T-cell (primary cell): Measurements from ENCODE around the gene ZNF365. TPM values are rescaled to one million over a fixed set of nuclear protein-coding genes. Genes with fewer than 3 reads are reported as not detected.
A peak's percentile ranks its signal among the peaks of the same experiment; 100 is the strongest.

Experiments
- ATAC-seq, 4 experiments: fragments of 200-7000 bp in 3 of 4; fragments of 150-1000 bp in 1 of 4; cut with Tn5 transposase; replicated peaks in 1 of 4; 1 replicate in 3 of 4; 2 replicates in 1 of 4; pipeline ENCODE4 v1.10.0; 2021; ENCODE audit warnings: moderate library complexity in 3 of 4, mild to moderate bottlenecking in 2 of 4, moderate number of reproducible peaks in 1 of 4
- CTCF ChIA-PET, 2 donors: fragments of 300-600 bp; sonication (Branson Sonifier 250); formaldehyde crosslinking; loops; one replicate each; lab custom pipeline; 2022; ENCODE audit warnings: antibody characterized with exemption in 2 of 2; lab: Charles Lee
- POLR2A ChIA-PET, 2 donors: fragments of 300-600 bp; sonication (Branson Sonifier 250); formaldehyde crosslinking; loops; one replicate each; lab custom pipeline; 2022; ENCODE audit warnings: antibody characterized with exemption in 2 of 2; lab: Charles Lee
- DNase-seq, 35 experiments: peaks; one replicate each; pipeline versions ENCODE4 v3.0.0 to v3.0.0-alpha.2; 2013 to 2023
- H3K27ac ChIP-seq: one replicate; pipeline ENCODE4 v1.5.1; 2013; ENCODE audit warnings: low read length
- H3K27me3 ChIP-seq, 2 experiments: replicated peaks in 1 of 2; 1 replicate in 1 of 2; 2 replicates in 1 of 2; pipeline versions ENCODE4 v1.6.1 to v1.7.0; 2013; ENCODE audit warnings: low read length in 1 of 2, mixed read lengths in 1 of 2; ENCODE audit not compliant: control insufficient read depth in 2 of 2, insufficient read depth in 2 of 2; ENCODE audit errors: extremely low read depth in 1 of 2
- H3K36me3 ChIP-seq, 2 donors: 1 replicate in 1 of 2; 2 replicates in 1 of 2; pipeline versions ENCODE4 v1.6.1 to v1.7.0; 2013; ENCODE audit warnings: low read length in 1 of 2; ENCODE audit not compliant: control insufficient read depth in 2 of 2, insufficient read depth in 1 of 2; ENCODE audit errors: extremely low read depth in 1 of 2
- H3K4me1 ChIP-seq, 2 experiments: 1 replicate in 1 of 2; 2 replicates in 1 of 2; pipeline versions ENCODE4 v1.6.1 to v1.7.0; 2013; ENCODE audit warnings: low read length in 2 of 2, mixed read lengths in 1 of 2; ENCODE audit not compliant: insufficient read depth in 2 of 2, control insufficient read depth in 1 of 2; ENCODE audit errors: extremely low read depth in 1 of 2
- H3K4me3 ChIP-seq, 2 donors: 1 replicate in 1 of 2; 2 replicates in 1 of 2; pipeline versions ENCODE4 v1.5.1 to v1.7.0; 2013; ENCODE audit warnings: mild to moderate bottlenecking in 2 of 2, low read length in 1 of 2, moderate library complexity in 1 of 2; ENCODE audit not compliant: control insufficient read depth in 1 of 2; ENCODE audit errors: extremely low read depth in 1 of 2
- H3K9me3 ChIP-seq: 2 replicates; pipeline ENCODE4 v1.7.0; 2013
- H3K27ac Mint-ChIP-seq, 2 donors: one replicate each; pipeline ENCODE4 v1.8.0; 2020 to 2021; ENCODE audit warnings: mild to moderate bottlenecking in 2 of 2, mixed read lengths in 2 of 2
- H3K27me3 Mint-ChIP-seq, 2 donors: one replicate each; pipeline ENCODE4 v1.8.0; 2021 to 2022; ENCODE audit warnings: mixed read lengths in 2 of 2
- H3K36me3 Mint-ChIP-seq: one replicate; pipeline ENCODE4 v1.8.0; 2021; ENCODE audit warnings: mixed read lengths
- H3K4me1 Mint-ChIP-seq, 3 donors: one replicate each; pipeline ENCODE4 v1.8.0; 2020 to 2022; ENCODE audit warnings: mixed read lengths in 3 of 3, mild to moderate bottlenecking in 1 of 3
- H3K4me3 Mint-ChIP-seq, 3 donors: one replicate each; pipeline ENCODE4 v1.8.0; 2020 to 2022; ENCODE audit warnings: mild to moderate bottlenecking in 3 of 3, mixed read lengths in 3 of 3, moderate library complexity in 3 of 3
- H3K9me3 Mint-ChIP-seq, 3 donors: one replicate each; pipeline ENCODE4 v1.8.0; 2020 to 2022; ENCODE audit warnings: mixed read lengths in 3 of 3
- WGBS: methylation state at CpG from one replicate; pipeline ENCODE4 v1.1.5; 2013; ENCODE audit warnings: missing lambda C conversion rate; ENCODE audit not compliant: insufficient coverage; 5-methylcytosine and 5-hydroxymethylcytosine counted together
- total RNA-seq, 35 experiments: library from RNA in 6 of 35; stranded (reverse) in 6 of 35; fragments of 120-200 nt in 1 of 35; gene quantifications; one replicate each; pipeline versions ENCODE4 v1.2.1 to v1.2.4 and lab custom pipeline; 2013 to 2026

The ZNF365 gene, protein sequence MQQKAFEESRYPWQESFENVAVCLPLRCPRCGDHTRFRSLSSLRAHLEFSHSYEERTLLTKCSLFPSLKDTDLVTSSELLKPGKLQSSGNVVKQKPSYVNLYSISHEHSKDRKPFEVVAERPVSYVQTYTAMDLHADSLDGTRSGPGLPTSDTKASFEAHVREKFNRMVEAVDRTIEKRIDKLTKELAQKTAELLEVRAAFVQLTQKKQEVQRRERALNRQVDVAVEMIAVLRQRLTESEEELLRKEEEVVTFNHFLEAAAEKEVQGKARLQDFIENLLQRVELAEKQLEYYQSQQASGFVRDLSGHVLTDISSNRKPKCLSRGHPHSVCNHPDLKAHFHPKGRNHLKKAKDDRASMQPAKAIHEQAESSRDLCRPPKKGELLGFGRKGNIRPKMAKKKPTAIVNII
- total RNA-seq (1 to 10 TPM; 2.0 to 7.9 (median 2.3) TPM), total RNA-seq (lab: John Stamatoyannopoulos, UW) (1.7 to 7.0 (median 3.3) reads per million in 29 experiments)
- 4.2 TPM for total RNA-seq (2013)

DNA sequence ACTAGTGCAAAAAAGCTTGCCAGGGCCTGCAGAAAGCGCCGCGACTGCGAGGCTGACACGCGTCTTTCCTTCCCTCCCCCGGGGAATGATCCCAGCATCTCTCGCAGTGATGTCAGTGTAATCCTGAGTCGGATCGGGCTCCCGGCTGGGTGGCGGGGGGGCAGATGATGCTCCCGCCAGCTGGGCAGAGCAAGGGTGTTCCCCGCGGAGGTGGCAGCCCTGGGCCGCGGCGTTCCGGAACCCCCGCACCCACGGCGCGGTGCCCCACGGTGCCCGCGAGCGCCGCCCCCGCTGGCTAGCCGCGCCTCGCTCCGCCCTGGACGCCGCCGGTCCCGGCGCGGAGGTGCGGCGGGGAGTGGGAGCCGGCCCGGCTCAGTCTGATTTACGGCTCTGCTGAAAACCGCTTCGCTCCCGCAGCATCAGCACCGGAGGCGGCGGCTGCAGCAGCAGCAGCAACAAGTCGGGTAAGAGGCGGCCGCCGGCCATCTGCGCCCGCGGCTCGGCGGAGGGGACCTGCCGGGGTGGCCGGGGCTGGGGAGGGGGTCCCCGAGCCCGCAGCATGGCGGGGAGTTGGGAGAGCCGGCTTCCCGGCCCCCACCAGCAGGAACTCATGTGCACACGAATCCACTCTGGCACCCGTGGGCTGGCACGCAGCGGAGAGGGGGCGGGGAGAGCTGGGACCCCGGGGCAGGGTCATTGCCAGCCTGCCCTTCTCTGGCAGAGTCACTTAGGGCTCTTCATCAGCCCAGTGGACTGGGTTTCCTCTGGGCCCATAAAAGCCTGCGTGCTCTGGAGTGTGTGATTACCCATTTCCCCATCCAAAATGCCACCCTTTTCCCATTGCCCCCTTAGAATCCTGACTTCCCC is at the start of gene ZNF365:
ZNF365 (plus strand) TSS at position 375 of the 867 bp plus-strand sequence. CDS start 1,825 bp downstream, outside the sequence.
- Mint-ChIP-seq H3K4me1 (peaks cover 4 to 36% (median 20%) of the 10 kb centered on the region in 3 donors), H3K36me3 (no peaks in the 10 kb centered on the region), H3K4me3 (peak within 1 kb of the TSS; percentile 74 to 84 (median 78)), H3K9me3 (no peaks in the 10 kb centered on the region), H3K27me3 (peaks cover 11 to 12% of the 10 kb centered on the region in 2 donors), H3K27ac (peak within 1 kb of the TSS; percentile 77 to 85)
- Histone ChIP-seq H3K9me3 (no peaks in the 10 kb centered on the region), H3K27me3 (peaks cover 4 to 10% of the 10 kb centered on the region in 2 experiments), H3K36me3 (no peaks in the 10 kb centered on the region), H3K4me1 (peaks cover 3 to 13% of the 10 kb centered on the region in 2 experiments), H3K4me3 (peak within 1 kb of the TSS; percentile 50 to 57), H3K27ac (peak within 1 kb of the TSS; percentile 39)
- DNase-seq (peak in 33 of 35 experiments; percentile 1 to 67 (median 26)), ATAC-seq (peak; percentile 69 to 87 (median 83))
- POLR2A ChIA-PET = interaction anchor here (0.5 to 0.7 kb wide), 3 partner anchors 18 to 471 kb away, joined by 3 to 6 read pairs (median 4); no protein-coding TSS in a partner anchor
- CTCF ChIA-PET = no interaction called here
- WGBS = under 1% methylated on average over 71 of the region's 73 CpGs

DNA sequence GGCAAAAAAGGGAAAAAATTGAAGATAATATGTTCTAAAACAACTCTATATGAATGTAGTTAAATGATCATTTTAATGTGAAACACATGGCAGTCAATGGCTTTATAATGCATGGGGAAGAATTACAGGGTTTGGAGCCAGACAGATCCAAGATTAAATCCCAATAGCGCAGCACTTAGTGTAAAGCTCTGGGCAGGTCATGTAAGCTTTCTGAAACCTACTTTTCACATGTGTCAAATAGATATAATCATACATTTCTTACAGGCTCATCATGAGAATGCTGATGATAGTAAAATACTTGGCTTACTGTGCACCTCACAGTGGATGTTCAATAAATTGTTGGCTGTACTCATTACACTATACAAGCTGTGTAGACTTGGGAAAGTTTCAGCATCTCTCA is 48.0 kb upstream of the ZNF365 start:
- H3K36me3 Mint-ChIP-seq = no peaks in the 10 kb centered on the region
- H3K27me3 ChIP-seq = no peaks in the 10 kb centered on the region
- H3K27ac ChIP-seq = no peak overlapping the region
- no peak overlapping the region for H3K4me3 Mint-ChIP-seq
- H3K4me1 Mint-ChIP-seq = no peaks in the 10 kb centered on the region
- WGBS = no CpG with 5 or more reads among the region's 1 CpG
- no peak for DNase-seq
- no peaks in the 10 kb centered on the region for H3K9me3 Mint-ChIP-seq
- H3K36me3 ChIP-seq = no peaks in the 10 kb centered on the region
- H3K27ac Mint-ChIP-seq = no peak overlapping the region
- CTCF ChIA-PET = no interaction called here
- H3K4me3 ChIP-seq = no peak overlapping the region
- H3K4me1 ChIP-seq = no peaks in the 10 kb centered on the region
- no peaks in the 10 kb centered on the region for H3K9me3 ChIP-seq
- no peak for ATAC-seq
- peaks cover 9 to 12% of the 10 kb centered on the region in 2 donors for H3K27me3 Mint-ChIP-seq
- POLR2A ChIA-PET = no interaction called here

DNA sequence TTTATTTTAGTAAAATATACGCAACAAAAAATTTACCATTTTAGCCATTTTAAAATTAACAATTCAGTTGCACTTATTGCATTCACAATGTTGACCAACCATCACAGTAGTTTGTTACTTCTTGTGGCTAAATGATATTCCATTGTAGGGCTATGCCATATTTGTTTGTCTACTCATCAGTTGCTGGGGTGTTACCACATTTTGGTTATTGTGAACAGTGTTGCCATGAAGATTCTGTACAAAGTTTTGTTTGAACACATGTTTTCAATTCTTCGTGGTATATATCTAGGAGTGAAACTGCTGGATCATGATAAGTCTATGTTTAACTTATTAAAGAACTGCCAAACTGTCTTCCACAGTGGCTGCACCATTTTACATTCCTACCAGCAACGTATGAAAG is 46.3 kb upstream of the ZNF365 start:
- Mint-ChIP-seq H3K4me1 (no peaks in the 10 kb centered on the region), H3K27ac (no peak overlapping the region), H3K27me3 (peaks cover 3 to 6% of the 10 kb centered on the region in 2 donors), H3K4me3 (no peak overlapping the region), H3K36me3 (peaks cover 4% of the 10 kb centered on the region), H3K9me3 (peaks cover 0 to 6% (median 5%) of the 10 kb centered on the region in 3 donors)
- Histone ChIP-seq H3K27me3 (no peaks in the 10 kb centered on the region), H3K4me3 (no peak overlapping the region), H3K4me1 (no peaks in the 10 kb centered on the region), H3K9me3 (no peaks in the 10 kb centered on the region), H3K27ac (no peak overlapping the region), H3K36me3 (no peaks in the 10 kb centered on the region)
- DNase-seq (no peak), ATAC-seq (no peak)
- no CpG with 5 or more reads among the region's 3 CpGs for WGBS
- ChIA-PET POLR2A (interaction anchor here in 1 of 2 donors (0.6 kb wide), 1 partner anchor 191 kb away, joined by 5 read pairs; no protein-coding TSS in a partner anchor), CTCF (no interaction called here)

DNA sequence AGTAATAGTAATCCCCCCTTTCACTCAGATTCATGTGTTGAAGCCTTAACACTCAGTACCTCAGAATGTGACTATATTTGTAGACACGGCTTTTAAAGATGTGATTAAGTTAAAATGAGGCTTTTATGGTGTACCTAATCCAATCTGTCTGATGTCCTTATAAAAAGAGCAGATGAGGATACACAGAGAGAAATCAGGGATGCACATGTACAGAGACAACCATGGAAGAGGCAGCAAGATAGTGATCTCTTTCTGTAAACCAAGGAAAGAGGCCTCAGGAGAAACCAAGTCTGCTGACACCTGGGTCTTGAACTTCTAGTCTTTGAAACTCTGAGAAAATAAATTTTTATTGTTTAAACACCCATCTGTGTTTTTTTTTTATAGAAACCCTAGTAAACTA is 44.0 kb upstream of the ZNF365 start:
- H3K36me3 ChIP-seq = no peaks in the 10 kb centered on the region
- H3K4me3 ChIP-seq = no peak overlapping the region
- H3K4me1 ChIP-seq = no peaks in the 10 kb centered on the region
- ATAC-seq (no peak), DNase-seq (no peak)
- no peak overlapping the region for H3K4me3 Mint-ChIP-seq
- ChIA-PET CTCF (no interaction called here), POLR2A (no interaction called here)
- H3K36me3 Mint-ChIP-seq = peaks cover 4% of the 10 kb centered on the region
- 100% methylated on average over 1 of the region's 1 CpG for WGBS
- no peak overlapping the region for H3K27ac Mint-ChIP-seq
- H3K9me3 Mint-ChIP-seq = peaks cover 0 to 15% (median 9%) of the 10 kb centered on the region in 3 donors
- no peak overlapping the region for H3K27ac ChIP-seq
- H3K4me1 Mint-ChIP-seq = peaks cover 0 to 3% (median 0%) of the 10 kb centered on the region in 3 donors
- no peaks in the 10 kb centered on the region for H3K9me3 ChIP-seq
- no peaks in the 10 kb centered on the region for H3K27me3 ChIP-seq
- H3K27me3 Mint-ChIP-seq = peaks cover 3 to 8% of the 10 kb centered on the region in 2 donors

DNA sequence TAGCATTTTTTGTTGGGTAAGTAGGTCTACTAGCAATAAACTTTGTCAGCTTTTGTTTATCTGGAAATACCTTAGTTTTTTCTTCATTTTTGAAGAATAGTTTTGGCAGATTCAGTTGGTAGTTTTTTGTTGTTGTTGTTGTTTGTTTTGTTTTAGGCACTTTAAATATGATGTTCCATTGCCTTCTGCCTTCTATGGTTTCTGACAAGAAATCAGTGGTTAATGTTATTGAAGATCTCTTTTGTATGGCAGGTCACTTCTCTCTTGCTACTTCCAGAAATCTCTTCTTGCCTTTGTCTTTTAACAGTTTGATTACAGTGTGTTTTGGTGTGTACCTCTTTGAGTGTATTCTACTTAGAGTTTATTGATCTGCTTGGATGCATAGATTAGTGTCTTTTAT is 41.8 kb upstream of the ZNF365 start:
- no peak overlapping the region for H3K27ac ChIP-seq
- POLR2A ChIA-PET = interaction anchor here in 1 of 2 donors (0.6 to 0.7 kb wide), 2 partner anchors 45 to 152 kb away, joined by 3 read pairs; no protein-coding TSS in a partner anchor
- CTCF ChIA-PET = no interaction called here
- ATAC-seq (no peak), DNase-seq (no peak)
- H3K27me3 Mint-ChIP-seq = peaks cover 6 to 8% of the 10 kb centered on the region in 2 donors
- no peaks in the 10 kb centered on the region for H3K27me3 ChIP-seq
- peaks cover 4% of the 10 kb centered on the region for H3K36me3 Mint-ChIP-seq
- H3K27ac Mint-ChIP-seq = no peak overlapping the region
- H3K4me1 ChIP-seq = no peaks in the 10 kb centered on the region
- no peaks in the 10 kb centered on the region for H3K36me3 ChIP-seq
- H3K4me1 Mint-ChIP-seq = peaks cover 0 to 7% (median 0%) of the 10 kb centered on the region in 3 donors
- no peaks in the 10 kb centered on the region for H3K9me3 ChIP-seq
- no peak overlapping the region for H3K4me3 ChIP-seq
- no peak overlapping the region for H3K4me3 Mint-ChIP-seq
- peaks cover 0 to 15% (median 9%) of the 10 kb centered on the region in 3 donors for H3K9me3 Mint-ChIP-seq
